B cell (primary cell): Measurements from ENCODE around the gene GABRD. TPM values are rescaled to one million over a fixed set of nuclear protein-coding genes. Genes with fewer than 3 reads are reported as not detected.

Experiments
- ATAC-seq: fragments of 200-7000 bp; cut with Tn5 transposase; one replicate; pipeline ENCODE4 v1.10.0; 2021; ENCODE audit warnings: low read depth, mild to moderate bottlenecking, moderate number of reproducible peaks, moderate library complexity
- CTCF ChIA-PET: fragments of 350-600 bp; sonication (Branson Sonifier 250); formaldehyde crosslinking; loops from one replicate; lab custom pipeline; 2021; ENCODE audit warnings: antibody characterized with exemption, inconsistent platforms; lab: Charles Lee
- POLR2A ChIA-PET: fragments of 350-600 bp; sonication (Branson Sonifier 250); formaldehyde crosslinking; loops from one replicate; lab custom pipeline; 2021; ENCODE audit warnings: antibody characterized with exemption; lab: Charles Lee
- DNase-seq: peaks from one replicate; pipeline ENCODE4 v3.0.0; 2013
- H2AFZ ChIP-seq: 2 replicates; pipeline ENCODE4 v1.6.1; 2012; ENCODE audit warnings: mild to moderate bottlenecking, low read depth, low read length; ENCODE audit not compliant: insufficient read depth, poor library complexity, severe bottlenecking
- H3K27ac ChIP-seq, 2 donors: 1 replicate in 1 of 2; 2 replicates in 1 of 2; pipeline ENCODE4 v1.5.1; 2012 to 2013; ENCODE audit warnings: low read length in 2 of 2, mild to moderate bottlenecking in 2 of 2, moderate library complexity in 1 of 2
- H3K27me3 ChIP-seq, 4 experiments: fragments of 200-600 bp in 1 of 4; sonication (generic) in 1 of 4; replicated peaks in 1 of 4; 1 replicate in 2 of 4; 2 replicates in 2 of 4; pipeline versions ENCODE4 v1.6.1 to v1.7.0; 2013 to 2016; ENCODE audit warnings: low read length in 3 of 4, mild to moderate bottlenecking in 2 of 4, mixed read lengths in 1 of 4, moderate library complexity in 1 of 4; ENCODE audit not compliant: insufficient read depth in 4 of 4, control insufficient read depth in 3 of 4; ENCODE audit errors: control extremely low read depth in 1 of 4
- H3K36me3 ChIP-seq, 2 experiments: replicated peaks in 1 of 2; 1 replicate in 1 of 2; 2 replicates in 1 of 2; pipeline versions ENCODE4 v1.6.1 to v1.7.1; 2013; ENCODE audit warnings: low read length in 1 of 2; ENCODE audit not compliant: insufficient read depth in 2 of 2, control insufficient read depth in 1 of 2; ENCODE audit errors: control extremely low read depth in 1 of 2, extremely low read depth in 1 of 2
- H3K4me1 ChIP-seq, 2 donors: fragments of 200-600 bp in 1 of 2; sonication (generic) in 1 of 2; 1 replicate in 1 of 2; 2 replicates in 1 of 2; pipeline versions ENCODE4 v1.5.1 to v1.6.1; 2013 to 2017; ENCODE audit warnings: low read length in 2 of 2; ENCODE audit not compliant: control insufficient read depth in 2 of 2, insufficient read depth in 2 of 2
- H3K4me2 ChIP-seq: replicated peaks from 2 replicates; pipeline ENCODE3; 2012; ENCODE audit warnings: mild to moderate bottlenecking, low read depth, low read length; ENCODE audit not compliant: poor library complexity, severe bottlenecking
- H3K4me3 ChIP-seq, 5 experiments: fragments of 200-600 bp in 1 of 5; sonication (generic) in 1 of 5; 1 replicate in 3 of 5; 2 replicates in 2 of 5; pipeline versions ENCODE4 v1.5.1 to v1.7.0; 2011 to 2016; ENCODE audit warnings: low read length in 4 of 5, mild to moderate bottlenecking in 4 of 5, low read depth in 2 of 5, control low read depth in 1 of 5, moderate library complexity in 1 of 5; ENCODE audit not compliant: insufficient read depth in 1 of 5; ENCODE audit errors: control extremely low read depth in 1 of 5, extremely low read depth in 1 of 5
- H3K79me2 ChIP-seq: fragments of 200-600 bp; sonication (generic); one replicate; pipeline ENCODE4 v1.6.0; 2016; ENCODE audit warnings: low read length; ENCODE audit not compliant: control insufficient read depth, insufficient read depth
- H3K9ac ChIP-seq: fragments of 200-600 bp; sonication (generic); 2 replicates; pipeline ENCODE4 v1.6.1; 2017; ENCODE audit warnings: mild to moderate bottlenecking, low read length, moderate library complexity
- H3K9me3 ChIP-seq, 3 donors: one replicate each; pipeline versions ENCODE4 v1.6.1 to v1.7.1; 2013; ENCODE audit warnings: low read length in 2 of 3; ENCODE audit not compliant: control insufficient read depth in 2 of 3, insufficient read depth in 1 of 3; ENCODE audit errors: control extremely low read depth in 1 of 3
- H4K20me1 ChIP-seq: 2 replicates; pipeline ENCODE4 v1.6.0; 2012; ENCODE audit warnings: mild to moderate bottlenecking, low read length; ENCODE audit not compliant: insufficient read depth, control insufficient read depth, poor library complexity, severe bottlenecking
- H3K27ac Mint-ChIP-seq: one replicate; pipeline ENCODE4 v1.8.0; 2021; ENCODE audit warnings: mixed read lengths
- H3K27me3 Mint-ChIP-seq: one replicate; pipeline ENCODE4 v1.8.0; 2021; ENCODE audit warnings: mixed read lengths
- H3K4me1 Mint-ChIP-seq: one replicate; pipeline ENCODE4 v1.8.0; 2021; ENCODE audit warnings: mixed read lengths
- H3K4me3 Mint-ChIP-seq: one replicate; pipeline ENCODE4 v1.8.0; 2021; ENCODE audit warnings: mixed read lengths
- H3K9me3 Mint-ChIP-seq: one replicate; pipeline ENCODE4 v1.8.0; 2022; ENCODE audit warnings: mixed read lengths; ENCODE audit not compliant: insufficient read depth
- EZH2 ChIP-seq: IDR thresholded peaks from 2 replicates; pipeline ENCODE4 v1.6.1; 2012; ENCODE audit warnings: borderline replicate concordance, low read depth, mild to moderate bottlenecking, moderate library complexity, low read length; ENCODE audit not compliant: insufficient read depth, poor library complexity, severe bottlenecking
- WGBS: methylation state at CpG from one replicate; pipeline ENCODE4 v1.1.5; 2013; ENCODE audit warnings: missing lambda C conversion rate; ENCODE audit not compliant: insufficient coverage; 5-methylcytosine and 5-hydroxymethylcytosine counted together
- intact Hi-C: fragments of 100-400 bp; cut with micrococcal nuclease; formaldehyde crosslinking; loops from one replicate; pipeline ENCODE4 v1.10.0; 2022
- polyA plus RNA-seq: library from polyadenylated mRNA; depleted of rRNA; stranded (reverse); fragments of >200 nt; gene quantifications from 2 replicates; pipeline ENCODE4 v1.2.3, GENCODE V29; 2012
- total RNA-seq, 2 donors: library from RNA; stranded (reverse); fragments of 120-200 nt in 1 of 2; gene quantifications; 1 replicate in 1 of 2; 2 replicates in 1 of 2; pipeline versions ENCODE4 v1.2.3 to v1.2.4, GENCODE V29; 2013 to 2022
- TF ChIP-seq, protein P1 (sequence below): fragments of 200-600 bp; IDR thresholded peaks from one replicate; pipeline ENCODE4 v1.8.0; 2022; ENCODE audit warnings: antibody characterized with exemption, mild to moderate bottlenecking

Gene GABRD
- total and polyA plus RNA-seq, 2 donors (not counting 1 experiment from before 2014, with no cell fraction given) = not detected

DNA sequence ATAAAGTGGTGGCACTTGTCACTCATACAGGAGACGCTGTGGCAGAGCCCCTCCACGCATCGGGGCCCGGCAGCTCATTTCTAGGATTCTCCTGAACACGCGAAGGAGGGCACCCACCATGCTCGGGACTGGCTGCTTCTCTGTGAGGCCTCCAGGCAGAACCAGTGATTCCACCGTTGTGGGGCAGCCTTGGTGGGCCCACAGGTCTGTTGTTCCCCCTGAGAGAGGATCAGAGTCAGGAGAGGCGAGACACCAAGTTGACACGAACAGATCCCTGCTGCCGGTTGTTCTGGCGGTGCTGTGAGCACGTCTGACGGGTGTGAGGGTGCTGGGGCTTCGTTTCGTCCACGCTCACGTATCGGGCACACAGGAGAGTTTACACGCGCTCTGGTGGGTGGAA lies 57.7 kb downstream of the GABRD start:
- Histone ChIP-seq H3K79me2 (peaks cover 28% of the 10 kb centered on the region), H4K20me1 (peaks cover 8% of the 10 kb centered on the region), H3K4me2 (no peak overlapping the region), H3K4me3 (no peak overlapping the region), H3K4me1 (no peaks in the 10 kb centered on the region), H3K27me3 (no peaks in the 10 kb centered on the region), H3K36me3 (peaks cover 0 to 2% of the 10 kb centered on the region in 2 experiments), H3K9ac (no peak overlapping the region), H2AFZ (no peak overlapping the region), H3K9me3 (peaks cover 0 to 53% (median 23%) of the 10 kb centered on the region in 3 donors), H3K27ac (no peak overlapping the region)
- Mint-ChIP-seq H3K4me1 (no peaks in the 10 kb centered on the region), H3K27ac (no peak overlapping the region), H3K4me3 (no peak overlapping the region), H3K9me3 (peaks cover 12% of the 10 kb centered on the region), H3K27me3 (no peaks in the 10 kb centered on the region)
- DNase-seq (no peak), ATAC-seq (no peak)
- no peak for TF ChIP-seq EZH2
- TF ChIP-seq, protein P1, sequence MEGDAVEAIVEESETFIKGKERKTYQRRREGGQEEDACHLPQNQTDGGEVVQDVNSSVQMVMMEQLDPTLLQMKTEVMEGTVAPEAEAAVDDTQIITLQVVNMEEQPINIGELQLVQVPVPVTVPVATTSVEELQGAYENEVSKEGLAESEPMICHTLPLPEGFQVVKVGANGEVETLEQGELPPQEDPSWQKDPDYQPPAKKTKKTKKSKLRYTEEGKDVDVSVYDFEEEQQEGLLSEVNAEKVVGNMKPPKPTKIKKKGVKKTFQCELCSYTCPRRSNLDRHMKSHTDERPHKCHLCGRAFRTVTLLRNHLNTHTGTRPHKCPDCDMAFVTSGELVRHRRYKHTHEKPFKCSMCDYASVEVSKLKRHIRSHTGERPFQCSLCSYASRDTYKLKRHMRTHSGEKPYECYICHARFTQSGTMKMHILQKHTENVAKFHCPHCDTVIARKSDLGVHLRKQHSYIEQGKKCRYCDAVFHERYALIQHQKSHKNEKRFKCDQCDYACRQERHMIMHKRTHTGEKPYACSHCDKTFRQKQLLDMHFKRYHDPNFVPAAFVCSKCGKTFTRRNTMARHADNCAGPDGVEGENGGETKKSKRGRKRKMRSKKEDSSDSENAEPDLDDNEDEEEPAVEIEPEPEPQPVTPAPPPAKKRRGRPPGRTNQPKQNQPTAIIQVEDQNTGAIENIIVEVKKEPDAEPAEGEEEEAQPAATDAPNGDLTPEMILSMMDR = no peak
- ChIA-PET CTCF (no interaction called here), POLR2A (no interaction called here)
- intact Hi-C loops = no loop called here
- WGBS = 96% methylated on average over 21 of the region's 21 CpGs

DNA sequence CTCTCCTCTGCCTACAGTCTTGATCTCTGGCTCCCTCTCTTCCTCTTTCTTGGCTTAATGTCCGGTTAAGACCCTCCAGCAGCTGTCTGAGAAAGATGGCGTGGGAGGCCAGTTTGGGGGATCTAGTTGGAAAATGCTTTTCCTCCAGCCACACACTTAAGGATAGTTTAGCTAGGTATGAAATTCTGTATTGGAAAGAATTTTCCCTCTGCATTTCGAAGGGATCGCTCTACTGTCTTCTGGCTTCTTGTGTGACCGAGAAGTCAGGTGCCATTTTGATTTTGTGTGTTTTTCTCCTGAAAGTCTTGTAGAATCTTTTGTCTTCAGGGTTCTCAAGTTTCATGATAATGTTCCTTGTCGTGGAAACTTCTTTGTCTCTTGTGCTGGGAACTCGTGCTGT lies 59.0 kb downstream of the GABRD start:
- Mint-ChIP-seq H3K9me3 (peaks cover 12% of the 10 kb centered on the region), H3K27me3 (no peaks in the 10 kb centered on the region), H3K4me1 (no peaks in the 10 kb centered on the region), H3K4me3 (no peak overlapping the region), H3K27ac (no peak overlapping the region)
- Histone ChIP-seq H3K4me1 (no peaks in the 10 kb centered on the region), H3K9me3 (peaks cover 0 to 53% (median 23%) of the 10 kb centered on the region in 3 donors), H3K4me3 (no peak overlapping the region), H3K4me2 (no peak overlapping the region), H4K20me1 (peaks cover 18% of the 10 kb centered on the region), H3K36me3 (peaks cover 0 to 2% of the 10 kb centered on the region in 2 experiments), H3K27ac (no peak overlapping the region), H2AFZ (no peak overlapping the region), H3K27me3 (no peaks in the 10 kb centered on the region), H3K9ac (no peak overlapping the region), H3K79me2 (peaks cover 28% of the 10 kb centered on the region)
- ChIA-PET CTCF (no interaction called here), POLR2A (no interaction called here)
- no peak for ATAC-seq
- intact Hi-C loops = no loop called here
- 100% methylated on average over 4 of the region's 7 CpGs for WGBS
- TF ChIP-seq, protein P1 = no peak
- no peak for TF ChIP-seq EZH2
- no peak for DNase-seq
